Caki2 (cell line): ENCODE data around the gene SLC36A4. TPM values are rescaled to one million over a fixed set of nuclear protein-coding genes. Genes with fewer than 3 reads are reported as not detected.
"Not testable (repeated sequence)": the region's sequence is repeated elsewhere in the genome, so short reads cannot be mapped to it uniquely, and the experiment has no call there.

Experiments
- DNase-seq: peaks from one replicate; pipeline ENCODE4 v3.0.0-alpha.2; 2015; ENCODE audit warnings: low read depth
- in situ Hi-C: cut with HindIII; loops from 2 replicates; pipeline ENCODE4 v1.10.0; 2016; ENCODE audit warnings: low sequenced_read_pairs, low pct_unique_long_range_greater_than_20kb, mixed read lengths
- total RNA-seq: library from RNA; depleted of rRNA; stranded (reverse); fragments of >200 nt; shearing (Covaris generic); gene quantifications from 2 replicates; pipeline ENCODE4 v1.2.3, GENCODE V29; 2014; ENCODE audit warnings: low replicate concordance; rRNA removed

The SLC36A4 gene
- 3.7 and 4.9 TPM in 2 replicates for total RNA-seq

DNA sequence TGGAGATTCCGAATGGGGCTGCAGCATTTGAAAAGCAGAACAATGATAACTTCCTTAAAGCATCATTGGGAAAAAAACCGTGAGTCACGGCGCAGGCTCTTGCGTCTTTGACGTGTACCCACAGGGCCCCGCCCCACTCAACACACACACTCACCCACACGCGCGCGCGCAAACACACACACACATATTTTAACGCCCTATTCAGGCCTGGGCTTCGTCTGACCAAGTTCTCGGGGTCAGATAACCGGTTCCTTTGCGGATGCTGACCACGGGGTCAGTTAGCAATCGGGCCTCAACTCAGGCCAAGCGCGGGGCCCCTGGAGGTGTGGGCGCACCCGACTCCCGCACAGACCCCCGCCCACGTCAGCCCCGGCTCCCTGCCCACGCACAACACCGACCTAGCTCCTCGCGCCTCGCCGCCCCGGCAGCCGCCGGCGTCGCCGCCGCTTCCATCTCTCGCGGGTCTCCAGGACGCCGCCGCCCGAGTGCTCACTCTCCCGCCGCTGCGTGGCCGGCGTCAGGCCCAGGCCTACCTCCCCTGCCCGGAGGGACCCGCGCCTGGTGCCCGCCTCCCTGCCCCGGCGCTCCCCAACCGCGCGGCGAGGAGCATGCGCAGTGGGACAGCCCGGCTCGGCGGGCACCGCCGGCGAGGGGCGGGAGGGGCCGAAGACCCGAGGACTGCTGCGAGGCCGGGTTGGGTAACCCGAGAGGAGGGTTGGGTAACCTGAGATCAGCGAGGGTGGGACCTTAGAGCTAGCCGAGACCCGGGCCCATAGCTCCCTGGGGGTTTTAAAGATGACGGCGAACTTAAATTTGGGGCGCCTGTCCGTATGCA is at the start of gene SLC36A4:
TSS of gene SLC36A4 (minus strand) at position 612 of the 835 bp plus-strand sequence. CDS start at position 453, 159 bp downstream.
- peak; percentile 84 for DNase-seq
- in situ Hi-C loops, result no loop called here

DNA sequence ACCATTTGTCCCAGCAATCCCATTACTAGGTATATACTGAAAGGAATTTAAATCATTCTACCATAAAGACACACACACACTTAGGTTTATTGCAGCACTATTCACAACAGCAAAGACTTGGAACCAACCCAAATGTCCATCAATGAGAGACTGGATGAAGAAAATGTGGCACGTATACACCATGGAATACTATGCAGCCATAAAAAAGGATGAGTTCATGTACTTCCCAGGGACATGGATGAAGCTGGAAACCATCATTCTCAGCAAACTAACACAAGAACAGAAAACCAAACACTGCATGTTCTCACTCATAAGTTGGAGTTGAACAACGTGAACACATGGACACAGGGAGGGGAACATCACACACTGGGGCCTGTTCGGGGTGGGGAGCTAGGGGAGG is 49.0 kb upstream of the SLC36A4 start:
- in situ Hi-C loops, DNase-seq: not testable (repeated sequence)

DNA sequence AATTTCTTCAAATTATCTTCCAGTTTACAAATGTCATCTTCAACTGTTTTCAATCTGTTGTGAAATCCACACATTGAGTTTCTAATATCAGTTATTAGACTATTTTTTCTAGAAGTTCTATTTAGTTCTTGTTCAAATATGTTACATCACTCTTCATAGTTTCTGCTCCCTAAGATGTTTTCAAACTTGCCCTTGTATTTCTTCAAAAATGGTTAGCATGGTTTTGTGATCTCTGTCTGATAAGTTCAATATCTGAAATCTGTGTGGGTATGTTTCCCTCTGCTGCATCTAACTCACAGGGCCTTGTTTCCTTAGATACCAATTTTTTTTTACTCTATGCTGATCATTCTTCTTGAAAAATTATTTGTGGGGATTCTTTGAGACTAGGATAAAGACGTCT is 46.2 kb upstream of the SLC36A4 start:
- in situ Hi-C loops, result no loop called here
- no peak for DNase-seq

- in situ Hi-C loops, result no loop called here
Measured at GRCh38 chr11:93239966-93240365, 42.2 kb upstream of the SLC36A4 start.

DNA sequence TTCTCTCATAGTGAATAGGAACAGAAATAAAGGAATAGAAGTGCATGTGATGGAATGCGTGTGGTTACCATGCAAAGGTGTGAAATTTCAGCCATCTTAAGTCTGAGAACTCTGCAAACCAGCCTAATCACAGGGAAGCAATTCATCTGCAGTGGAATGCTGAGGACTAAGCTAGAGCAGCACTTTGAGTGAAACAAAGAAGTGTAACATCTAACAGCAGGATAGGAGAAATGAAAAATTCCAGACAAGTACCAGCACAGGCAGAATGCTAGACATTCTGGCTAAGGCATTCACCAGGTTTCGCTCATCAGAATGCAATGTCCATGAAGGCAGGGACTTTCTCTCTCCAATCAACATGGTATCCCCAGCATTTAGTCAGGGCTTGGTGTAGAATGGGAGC is 41.2 kb upstream of the SLC36A4 start:
- no peak for DNase-seq
- in situ Hi-C loops, result no loop called here

More at GRCh38 chr11:93239966-93240365, 42.2 kb upstream of the SLC36A4 start:
- no peak for DNase-seq

DNA sequence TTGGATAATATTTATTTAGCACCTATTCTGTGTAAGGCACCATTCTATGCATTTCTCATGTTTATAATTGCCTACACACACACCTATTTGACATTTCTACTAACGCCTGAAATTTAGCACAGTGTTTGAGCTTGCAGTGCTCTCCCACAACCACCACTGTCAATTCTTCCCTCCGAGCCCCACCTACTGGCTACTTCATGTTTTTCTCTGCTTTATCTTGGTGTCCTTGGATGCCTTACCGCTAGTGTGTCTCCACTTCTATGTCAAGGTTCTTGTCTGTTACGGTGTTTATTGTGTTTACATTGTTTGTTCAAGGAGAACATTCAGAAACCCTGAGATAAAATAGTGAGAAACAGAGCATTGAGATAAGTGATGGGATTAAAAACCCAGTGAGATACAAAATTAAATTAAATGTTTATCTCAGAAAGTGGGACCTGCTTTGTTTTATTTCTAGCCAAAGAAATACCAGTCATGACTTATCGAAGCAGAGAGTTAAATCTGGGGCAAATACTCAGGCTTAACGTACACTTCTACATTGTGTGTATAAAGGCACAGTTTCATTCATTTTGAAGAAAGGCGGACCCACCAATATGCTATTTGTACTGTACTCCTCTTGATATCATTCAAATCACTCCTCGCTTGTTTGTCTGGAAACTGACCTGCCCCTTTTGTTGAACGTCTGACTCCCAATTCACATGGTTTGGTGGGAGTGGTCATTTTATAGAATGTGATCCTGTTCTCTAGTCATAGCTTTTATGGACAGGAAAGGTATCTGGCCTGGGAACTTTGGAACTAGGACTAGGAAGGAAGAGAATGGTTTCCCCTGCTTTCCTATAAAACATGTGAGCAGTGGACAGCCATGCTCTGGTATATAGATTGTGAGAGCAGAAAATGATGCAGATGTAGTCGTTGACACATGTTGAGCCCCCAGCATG is 39.2 kb upstream of the SLC36A4 start:
- DNase-seq, result peak; percentile 26
- in situ Hi-C loops, result no loop called here

- DNase-seq, result peak; percentile 53
- in situ Hi-C loops, result no loop called here
Measured at GRCh38 chr11:93234602-93235207, 36.9 kb upstream of the SLC36A4 start.

DNA sequence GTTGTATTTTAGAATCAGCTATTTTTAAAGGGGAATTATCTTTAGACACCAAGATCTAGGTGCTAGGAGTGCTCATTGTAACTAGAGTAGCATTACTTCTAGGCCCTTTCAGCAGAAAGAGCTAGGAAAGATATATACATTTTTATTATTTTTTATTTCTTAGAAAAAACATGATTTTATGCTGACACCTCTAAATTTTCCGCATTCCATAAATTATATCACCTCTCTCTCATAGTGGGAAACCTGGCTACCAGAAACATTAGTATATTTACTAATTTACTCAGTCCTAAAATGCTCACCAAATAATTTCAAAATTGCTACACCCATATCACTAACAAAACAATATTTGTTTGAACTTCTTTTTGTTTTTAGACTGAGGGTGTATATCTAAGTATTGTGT is 32.1 kb upstream of the SLC36A4 start:
- no peak for DNase-seq
- in situ Hi-C loops, result no loop called here

DNA sequence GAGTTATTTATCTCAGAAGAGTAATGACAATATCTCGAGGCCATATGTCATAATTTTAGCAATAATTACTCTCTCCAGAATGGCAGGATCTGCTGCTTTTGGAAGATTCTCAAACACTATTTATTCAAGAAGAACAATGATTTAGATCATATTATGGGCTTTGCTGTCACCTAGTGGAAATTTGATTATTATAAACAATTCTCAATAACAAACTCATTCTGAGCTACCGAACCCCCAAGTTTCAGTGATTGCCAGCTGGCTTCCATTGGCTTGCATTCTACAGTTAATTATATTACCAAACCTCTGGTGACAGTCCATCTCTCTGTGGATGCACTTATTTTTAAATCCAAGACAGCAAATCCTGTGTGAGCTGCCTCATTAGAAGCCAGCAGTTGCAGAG is 27.9 kb upstream of the SLC36A4 start:
- no peak for DNase-seq
- in situ Hi-C loops, result no loop called here

GRCh38 chr11:93221539-93221938 is 23.7 kb upstream of the SLC36A4 start:
- DNase-seq, result no peak
- in situ Hi-C loops, result no loop called here

DNA sequence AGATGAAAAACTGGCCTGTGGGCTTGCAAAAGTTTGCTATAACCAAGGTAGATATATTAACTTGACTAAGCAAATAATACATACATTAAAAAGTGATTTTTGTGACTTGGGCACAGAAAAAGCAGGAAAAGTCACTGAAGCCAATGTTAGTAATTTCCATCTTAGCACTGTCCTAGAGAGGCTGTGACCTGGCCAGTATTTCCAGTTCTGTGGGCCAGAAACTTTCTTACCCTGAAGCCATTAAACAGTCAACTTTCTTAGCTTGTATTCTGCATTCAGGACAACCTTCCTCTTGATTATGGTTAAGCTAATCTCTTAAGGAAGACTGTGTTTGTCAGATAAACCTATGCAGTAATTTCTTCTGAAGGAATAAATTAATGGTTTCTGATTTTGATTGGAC is 22.3 kb upstream of the SLC36A4 start:
- in situ Hi-C loops, result no loop called here
- no peak for DNase-seq

- peak; percentile 21 for DNase-seq
- in situ Hi-C loops, result no loop called here
Measured at GRCh38 chr11:93219440-93219839, 21.6 kb upstream of the SLC36A4 start.

- in situ Hi-C loops, result no loop called here
- DNase-seq, result no peak
Measured at GRCh38 chr11:93216511-93217101, 18.8 kb upstream of the SLC36A4 start.

GRCh38 chr11:93213622-93214021 is 15.8 kb upstream of the SLC36A4 start:
- in situ Hi-C loops, result no loop called here
- no peak for DNase-seq

GRCh38 chr11:93212094-93212493 is 14.3 kb upstream of the SLC36A4 start:
- DNase-seq, result no peak
- in situ Hi-C loops, result no loop called here

- DNase-seq, result no peak
- in situ Hi-C loops, result no loop called here
Measured at GRCh38 chr11:93209466-93209865, 11.7 kb upstream of the SLC36A4 start.

DNA sequence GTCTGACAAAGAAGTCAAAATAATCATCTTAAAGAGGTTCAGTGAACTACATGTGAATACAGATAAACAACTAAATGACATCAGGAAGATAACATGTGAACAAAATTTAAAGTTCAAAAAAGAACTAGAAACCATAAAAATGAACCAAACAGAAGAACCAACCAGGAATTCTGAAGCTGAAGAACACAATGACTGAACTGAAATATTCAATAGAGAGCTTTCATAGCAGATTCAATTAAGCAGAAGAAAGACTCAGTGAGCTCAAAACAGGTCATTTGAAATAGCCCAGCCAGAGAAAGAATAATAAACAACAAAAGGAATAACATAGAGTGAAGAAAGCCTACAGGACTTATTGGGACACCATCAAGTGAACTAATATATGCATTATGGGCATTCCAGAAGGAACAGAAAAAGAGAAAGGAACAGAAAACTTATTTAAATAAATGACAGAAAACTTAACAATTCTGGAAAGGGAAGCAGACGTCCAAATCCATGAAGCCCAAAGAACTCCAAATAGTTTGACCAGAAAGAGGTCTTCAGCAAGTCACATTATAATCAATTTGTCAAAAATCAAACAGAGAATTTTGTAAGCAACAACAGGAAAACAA is 11.0 kb upstream of the SLC36A4 start:
- in situ Hi-C loops, result no loop called here
- DNase-seq, result no peak

GRCh38 chr11:93199616-93200015 is 1.8 kb upstream of the SLC36A4 start:
- in situ Hi-C loops, result no loop called here
- DNase-seq, result no peak
